Activated naive CD8-positive, alpha-beta T cell treated with anti-CD3 and anti-CD28 coated beads, Interleukin-2, amount 50 U/mL, for 24 hours (primary cell): ENCODE measurements around the gene CRIP2.

Experiments
- ATAC-seq: fragments of 150-1000 bp; cut with Tn5 transposase; one replicate; pipeline ENCODE4 v1.10.0; 2021
- DNase-seq: peaks from one replicate; pipeline ENCODE4 v3.0.0; 2021
- H3K27ac Mint-ChIP-seq: one replicate; pipeline ENCODE4 v1.8.0; 2021; ENCODE audit warnings: mild to moderate bottlenecking, mixed read lengths
- H3K27me3 Mint-ChIP-seq: one replicate; pipeline ENCODE4 v1.8.0; 2021; ENCODE audit warnings: mixed read lengths
- H3K36me3 Mint-ChIP-seq: one replicate; pipeline ENCODE4 v1.8.0; 2021; ENCODE audit warnings: low read depth, mixed read lengths
- H3K4me1 Mint-ChIP-seq: one replicate; pipeline ENCODE4 v1.8.0; 2021; ENCODE audit warnings: mixed read lengths
- H3K4me3 Mint-ChIP-seq: one replicate; pipeline ENCODE4 v1.8.0; 2021; ENCODE audit warnings: mild to moderate bottlenecking, moderate library complexity, mixed read lengths
- H3K9me3 Mint-ChIP-seq: one replicate; pipeline ENCODE4 v1.8.0; 2021; ENCODE audit warnings: mixed read lengths

The CRIP2 gene

DNA sequence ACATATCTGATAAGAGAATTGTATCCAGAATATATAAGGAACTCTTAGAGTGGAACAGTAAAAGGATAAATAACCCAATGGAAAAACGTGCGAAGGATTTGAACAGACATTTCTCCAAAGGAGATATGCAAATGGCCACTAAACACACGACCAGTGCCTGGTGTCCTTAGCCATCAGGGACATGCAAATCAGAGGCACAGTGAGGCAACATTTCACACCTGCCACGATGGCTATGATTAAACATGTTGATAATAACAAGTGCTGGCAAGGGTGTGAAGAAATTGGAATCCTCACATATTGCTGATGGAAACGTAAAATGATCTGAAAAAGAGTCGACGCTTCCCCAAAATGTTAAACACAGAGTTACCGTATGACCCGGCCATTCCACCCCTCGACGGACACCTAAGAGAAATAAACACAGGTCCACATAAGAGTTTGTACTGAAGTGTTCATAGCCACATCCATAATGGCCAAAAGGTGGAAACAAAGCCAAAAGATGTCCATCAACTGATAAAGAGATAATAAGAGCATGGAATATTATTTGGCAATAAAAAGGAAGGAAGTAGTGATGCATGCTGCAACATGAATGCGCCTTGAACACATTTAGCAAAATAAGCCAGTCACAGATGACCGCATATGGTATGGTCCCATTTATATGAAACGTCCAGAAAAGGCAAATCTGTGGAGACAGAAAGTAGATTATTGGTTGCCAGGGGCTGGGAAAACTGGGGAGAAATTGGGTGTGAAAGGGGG is 45.5 kb downstream of the CRIP2 start:
- no peak overlapping the region for H3K4me3 Mint-ChIP-seq
- H3K9me3 Mint-ChIP-seq: peaks cover 6% of the 10 kb centered on the region
- peaks cover 33% of the 10 kb centered on the region for H3K27me3 Mint-ChIP-seq
- DNase-seq (no peak), ATAC-seq (no peak)
- H3K36me3 Mint-ChIP-seq: no peaks in the 10 kb centered on the region
- peak overlapping the region; percentile 57 for H3K27ac Mint-ChIP-seq
- no peaks in the 10 kb centered on the region for H3K4me1 Mint-ChIP-seq

DNA sequence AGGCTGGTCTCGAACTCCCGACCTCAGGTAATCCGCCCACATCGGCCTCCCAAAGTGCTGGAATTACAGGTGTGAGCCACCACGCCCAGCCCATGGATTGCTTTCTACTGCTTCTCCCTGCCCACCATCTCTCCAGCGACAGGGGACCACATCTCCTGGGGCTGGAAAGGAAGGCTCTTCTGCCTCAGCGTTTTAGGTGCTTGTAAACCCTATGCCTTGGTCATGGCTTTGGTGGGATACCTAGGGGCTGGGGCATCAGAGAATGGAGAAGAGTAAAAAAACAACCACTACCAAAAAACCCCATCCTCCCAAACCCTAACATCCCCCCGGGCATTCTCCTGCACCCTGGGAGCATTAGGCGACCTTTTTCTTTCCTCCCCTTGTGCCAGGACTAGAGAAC is 50.7 kb downstream of the CRIP2 start:
- no peaks in the 10 kb centered on the region for H3K9me3 Mint-ChIP-seq
- H3K27me3 Mint-ChIP-seq: peaks cover 22% of the 10 kb centered on the region
- H3K4me1 Mint-ChIP-seq: peaks cover 18% of the 10 kb centered on the region
- no peak overlapping the region for H3K4me3 Mint-ChIP-seq
- no peaks in the 10 kb centered on the region for H3K36me3 Mint-ChIP-seq
- ATAC-seq (no peak), DNase-seq (no peak)
- H3K27ac Mint-ChIP-seq: no peak overlapping the region

DNA sequence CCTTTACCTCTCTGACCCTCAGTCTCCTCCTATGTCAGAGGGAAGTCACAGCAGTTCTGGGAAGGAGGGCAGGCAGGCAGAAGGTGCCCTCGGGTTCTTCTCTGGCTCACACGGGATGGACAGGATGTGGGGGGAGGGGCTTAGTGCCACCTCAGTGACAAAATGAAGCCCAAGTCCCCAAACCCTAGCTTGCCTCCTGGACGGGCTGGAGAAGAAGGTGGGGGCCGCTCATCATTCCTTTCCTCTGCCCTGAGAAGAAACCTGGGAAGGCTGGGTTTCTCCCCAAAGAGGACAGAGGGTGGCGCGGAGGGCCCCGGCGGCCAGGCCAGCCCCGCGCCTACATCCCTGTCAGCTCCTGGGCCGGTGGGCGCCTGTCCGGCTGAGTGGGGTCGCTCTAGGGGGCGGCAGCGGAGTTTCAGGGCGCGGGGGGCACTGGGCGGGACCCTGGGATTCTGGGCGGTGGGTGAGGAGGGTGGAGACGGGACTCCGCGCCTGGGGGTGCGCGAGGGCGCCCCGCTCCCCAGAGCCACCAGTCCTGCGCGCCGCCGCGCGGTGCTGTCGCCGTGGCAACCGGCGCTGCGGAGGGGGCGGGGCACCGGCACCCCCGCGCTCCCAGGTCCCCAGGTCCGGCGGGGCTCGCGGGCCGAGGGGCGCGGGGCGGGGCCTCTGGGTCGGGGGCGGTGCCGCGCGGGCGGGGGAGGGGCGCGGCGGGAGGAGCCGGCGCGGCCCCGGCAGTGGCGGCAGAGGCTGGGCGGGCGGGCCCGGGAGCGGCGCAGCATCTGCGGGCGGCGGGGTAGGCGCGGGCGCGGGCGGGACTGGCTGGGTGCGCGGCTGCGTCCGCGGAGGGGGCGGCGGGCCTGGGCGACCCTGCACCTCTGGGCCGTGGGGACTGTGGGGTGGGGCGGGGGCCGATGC is 51.5 kb downstream of the CRIP2 start, which contains the start of gene TMEM121:
TMEM121 (plus strand) TSS at position 723 of the 915 bp plus-strand sequence. CDS start 2,252 bp downstream, outside the sequence.
- Mint-ChIP-seq H3K27me3 (peaks cover 20% of the 10 kb centered on the region), H3K9me3 (no peaks in the 10 kb centered on the region), H3K4me1 (peaks cover 19% of the 10 kb centered on the region), H3K27ac (peak within 1 kb of the TSS; percentile 60), H3K4me3 (peak within 1 kb of the TSS; percentile 77), H3K36me3 (no peaks in the 10 kb centered on the region)
- ATAC-seq (peak; percentile 17), DNase-seq (peak; percentile 45)

DNA sequence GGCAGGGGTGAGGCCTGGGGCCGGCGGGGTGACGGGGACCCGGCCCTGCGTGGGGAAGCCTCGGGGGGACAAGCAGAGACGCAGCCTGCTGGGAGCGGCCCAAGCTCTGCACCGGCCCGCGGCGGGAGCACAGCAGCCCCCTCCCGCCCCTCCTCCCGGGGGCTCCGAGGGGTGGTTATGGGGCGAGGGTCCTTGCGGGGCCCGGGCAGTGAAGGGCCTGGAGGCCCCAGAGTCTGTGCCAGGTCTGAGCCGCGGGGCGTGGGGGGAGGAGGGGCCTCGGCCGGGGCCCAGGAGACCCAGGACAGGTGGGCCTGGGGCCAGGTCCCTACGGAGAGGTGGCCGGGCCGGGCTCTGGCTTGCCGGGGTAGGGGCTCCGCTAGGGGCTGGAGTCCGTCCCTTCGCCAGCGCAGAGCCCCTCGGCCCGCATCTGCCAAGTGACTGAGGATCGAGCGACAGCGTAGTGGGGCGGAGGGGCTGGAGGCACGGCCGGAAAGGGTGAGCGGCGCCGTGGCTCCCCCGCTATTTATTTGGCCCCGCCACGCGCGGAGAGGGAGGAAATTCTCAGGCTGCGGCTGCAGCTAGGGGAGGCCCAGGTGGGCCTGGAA is 52.3 kb downstream of the CRIP2 start:
- DNase-seq: peak; percentile 22
- peaks cover 18% of the 10 kb centered on the region for H3K27me3 Mint-ChIP-seq
- no peaks in the 10 kb centered on the region for H3K36me3 Mint-ChIP-seq
- peak overlapping the region; percentile 77 for H3K4me3 Mint-ChIP-seq
- H3K9me3 Mint-ChIP-seq: no peaks in the 10 kb centered on the region
- ATAC-seq: peak; percentile 6
- H3K27ac Mint-ChIP-seq: peak overlapping the region; percentile 35
- H3K4me1 Mint-ChIP-seq: peaks cover 22% of the 10 kb centered on the region

DNA sequence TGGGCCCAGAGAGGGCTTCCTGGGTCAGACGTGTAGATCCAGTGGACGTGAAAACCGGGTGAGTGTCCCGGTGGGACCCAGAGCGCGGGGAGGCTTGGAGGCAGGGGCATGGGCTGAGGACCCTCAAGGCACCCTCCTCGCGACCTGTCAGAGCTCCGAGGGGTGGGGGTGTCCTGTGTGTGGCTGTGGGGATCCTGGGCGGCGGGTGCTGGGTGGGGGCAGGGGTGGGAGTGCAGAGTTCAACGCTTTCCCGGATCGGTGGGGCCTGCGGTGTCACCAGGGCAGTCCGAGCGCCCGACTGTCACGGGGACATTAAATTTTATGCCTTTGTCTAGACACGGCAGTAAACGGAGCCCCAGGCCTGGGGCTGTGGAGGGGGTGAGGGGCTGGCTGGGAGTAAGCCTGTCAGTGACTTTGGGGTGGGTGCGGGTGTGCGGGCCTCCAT is 52.8 kb downstream of the CRIP2 start:
- no peaks in the 10 kb centered on the region for H3K9me3 Mint-ChIP-seq
- DNase-seq (no peak), ATAC-seq (no peak)
- no peaks in the 10 kb centered on the region for H3K36me3 Mint-ChIP-seq
- peaks cover 17% of the 10 kb centered on the region for H3K27me3 Mint-ChIP-seq
- H3K4me3 Mint-ChIP-seq: peak overlapping the region; percentile 77
- H3K27ac Mint-ChIP-seq: peak overlapping the region; percentile 65
- H3K4me1 Mint-ChIP-seq: peaks cover 25% of the 10 kb centered on the region

DNA sequence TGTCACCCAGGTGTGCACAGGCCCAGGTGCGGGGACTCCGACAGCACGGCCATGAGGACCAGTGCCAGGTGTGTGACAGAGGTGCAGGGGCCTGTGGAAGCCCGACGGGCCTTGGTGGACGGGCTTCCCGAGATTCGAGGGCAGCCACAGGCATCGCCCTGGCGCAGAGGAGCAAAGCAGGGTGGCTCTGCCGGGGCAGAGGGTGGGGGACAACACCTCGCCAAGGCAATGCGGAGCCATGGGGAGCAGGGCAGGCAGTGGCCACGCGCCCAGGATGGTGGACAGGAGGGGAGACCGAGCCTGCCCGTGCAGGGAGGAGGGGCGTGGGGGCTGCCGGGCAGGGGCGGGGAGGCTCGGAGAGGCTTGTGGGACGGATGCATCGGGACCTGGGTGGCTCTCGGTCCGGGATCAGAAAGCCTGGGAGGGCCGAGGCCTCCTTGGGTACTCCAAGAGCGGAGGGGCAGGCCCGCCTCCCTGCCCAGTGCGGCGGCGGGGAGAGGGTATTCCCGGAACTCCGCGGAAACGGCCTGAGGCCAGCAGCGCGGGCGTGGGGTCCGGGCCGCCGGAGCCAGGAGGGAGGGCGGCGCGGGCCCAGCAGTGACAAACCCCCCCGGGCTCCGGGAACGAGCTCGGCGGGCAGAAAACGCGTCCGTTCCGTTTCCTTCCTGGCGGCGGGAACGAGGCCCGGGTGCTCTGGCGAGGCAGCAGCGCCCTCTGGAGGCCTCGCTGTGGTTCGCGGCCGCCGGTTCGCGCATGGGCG is 53.4 kb downstream of the CRIP2 start:
- no peaks in the 10 kb centered on the region for H3K36me3 Mint-ChIP-seq
- peak; percentile 47 for ATAC-seq
- peaks cover 26% of the 10 kb centered on the region for H3K4me1 Mint-ChIP-seq
- H3K4me3 Mint-ChIP-seq: peak overlapping the region; percentile 77
- H3K9me3 Mint-ChIP-seq: no peaks in the 10 kb centered on the region
- H3K27me3 Mint-ChIP-seq: peaks cover 17% of the 10 kb centered on the region
- H3K27ac Mint-ChIP-seq: peak overlapping the region; percentile 65
- DNase-seq: peak; percentile 88

DNA sequence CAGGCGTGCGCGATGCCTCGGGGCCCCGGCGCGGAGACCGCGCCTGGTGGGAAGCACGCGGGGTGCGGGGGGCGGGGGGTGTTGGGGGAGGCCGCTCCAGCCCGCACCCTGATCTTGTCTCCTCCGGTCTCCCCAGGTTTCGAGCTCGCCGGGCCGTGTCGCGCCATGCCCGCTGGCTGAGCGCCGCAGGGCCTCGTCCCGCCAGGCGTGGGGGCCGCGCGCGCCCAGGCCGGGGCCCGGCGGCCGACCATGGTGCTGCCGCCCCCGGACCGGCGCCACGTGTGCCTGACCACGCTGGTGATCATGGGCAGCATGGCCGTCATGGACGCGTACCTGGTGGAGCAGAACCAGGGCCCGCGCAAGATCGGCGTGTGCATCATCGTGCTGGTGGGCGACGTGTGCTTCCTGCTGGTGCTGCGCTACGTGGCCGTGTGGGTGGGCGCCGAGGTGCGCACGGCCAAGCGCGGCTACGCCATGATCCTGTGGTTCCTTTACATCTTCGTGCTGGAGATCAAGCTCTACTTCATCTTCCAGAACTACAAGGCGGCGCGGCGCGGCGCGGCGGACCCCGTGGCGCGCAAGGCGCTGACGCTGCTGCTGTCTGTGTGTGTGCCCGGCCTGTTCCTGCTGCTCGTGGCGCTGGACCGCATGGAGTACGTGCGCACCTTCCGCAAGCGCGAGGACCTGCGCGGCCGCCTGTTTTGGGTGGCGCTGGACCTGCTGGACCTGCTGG is 54.1 kb downstream of the CRIP2 start:
- peak overlapping the region; percentile 92 for H3K27ac Mint-ChIP-seq
- ATAC-seq (peak; percentile 33), DNase-seq (peak; percentile 66)
- peaks cover 26% of the 10 kb centered on the region for H3K4me1 Mint-ChIP-seq
- peak overlapping the region; percentile 83 for H3K4me3 Mint-ChIP-seq
- H3K36me3 Mint-ChIP-seq: no peaks in the 10 kb centered on the region
- H3K27me3 Mint-ChIP-seq: peaks cover 17% of the 10 kb centered on the region
- H3K9me3 Mint-ChIP-seq: no peaks in the 10 kb centered on the region

DNA sequence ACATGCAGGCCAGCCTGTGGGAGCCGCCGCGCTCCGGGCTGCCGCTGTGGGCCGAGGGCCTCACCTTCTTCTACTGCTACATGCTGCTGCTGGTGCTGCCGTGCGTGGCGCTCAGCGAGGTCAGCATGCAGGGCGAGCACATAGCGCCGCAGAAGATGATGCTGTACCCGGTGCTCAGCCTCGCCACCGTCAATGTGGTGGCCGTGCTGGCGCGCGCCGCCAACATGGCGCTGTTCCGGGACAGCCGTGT is 54.6 kb downstream of the CRIP2 start:
- ATAC-seq: no peak
- Mint-ChIP-seq H3K36me3 (no peaks in the 10 kb centered on the region), H3K4me1 (peaks cover 26% of the 10 kb centered on the region), H3K4me3 (peak overlapping the region; percentile 83), H3K27me3 (peaks cover 16% of the 10 kb centered on the region), H3K9me3 (no peaks in the 10 kb centered on the region), H3K27ac (peak overlapping the region; percentile 92)
- DNase-seq: no peak
